Keratinocyte (primary cell): ENCODE results near the gene HOTAIR. TPM values are rescaled to one million over a fixed set of nuclear protein-coding genes. Genes with fewer than 3 reads are reported as not detected.

Experiments
- DNase-seq: peaks from one replicate; pipeline ENCODE4 v3.0.0-alpha.2; 2011; ENCODE audit warnings: low read depth, missing footprints, low spot score
- FAIRE-seq: peaks from 2 replicates; lab custom pipeline; 2011; peaks lifted over from hg19 to GRCh38; lab: Jason Lieb, UNC
- H2AFZ ChIP-seq: 2 replicates; pipeline ENCODE4 v1.6.0; 2012; ENCODE audit warnings: low read length, control low read depth, inconsistent platforms; ENCODE audit not compliant: control insufficient read depth
- H3K27ac ChIP-seq: 2 replicates; pipeline ENCODE4 v1.5.1; 2011; ENCODE audit warnings: low read length; ENCODE audit not compliant: control insufficient read depth, insufficient read depth
- H3K27me3 ChIP-seq: 3 replicates; pipeline ENCODE4 v1.6.0; 2011; ENCODE audit warnings: low read length; ENCODE audit not compliant: control insufficient read depth, insufficient read depth; ENCODE audit errors: extremely low read depth
- H3K36me3 ChIP-seq, 2 experiments: 2 replicates in 1 of 2; 3 replicates in 1 of 2; pipeline ENCODE4 v1.5.1; 2011; ENCODE audit warnings: low read length in 2 of 2, mild to moderate bottlenecking in 1 of 2; ENCODE audit not compliant: control insufficient read depth in 2 of 2, insufficient read depth in 2 of 2; ENCODE audit errors: extremely low read depth in 1 of 2
- H3K4me1 ChIP-seq: 3 replicates; pipeline ENCODE4 v1.5.1; 2011; ENCODE audit warnings: low read length; ENCODE audit not compliant: control insufficient read depth, insufficient read depth; ENCODE audit errors: extremely low read depth
- H3K4me2 ChIP-seq: 3 replicates; pipeline ENCODE4 v1.6.0; 2011; ENCODE audit warnings: low read depth, low read length; ENCODE audit not compliant: control insufficient read depth, insufficient read depth; ENCODE audit errors: extremely low read depth
- H3K4me3 ChIP-seq, 3 experiments: fragments of 200-600 bp in 1 of 3; sonication (generic) in 1 of 3; 2 replicates in 2 of 3; 3 replicates in 1 of 3; pipeline ENCODE4 v1.5.1; 2011 to 2016; ENCODE audit warnings: low read length in 3 of 3, mild to moderate bottlenecking in 3 of 3, control low read depth in 2 of 3, inconsistent platforms in 1 of 3, low read depth in 1 of 3, mixed read lengths in 1 of 3, mixed run types in 1 of 3, moderate library complexity in 1 of 3; ENCODE audit not compliant: control insufficient read depth in 2 of 3, insufficient read depth in 2 of 3; ENCODE audit errors: extremely low read depth in 1 of 3
- H3K79me2 ChIP-seq: 2 replicates; pipeline ENCODE4 v1.6.0; 2012; ENCODE audit warnings: low read length; ENCODE audit not compliant: control insufficient read depth, insufficient read depth
- H3K9ac ChIP-seq: 3 replicates; pipeline ENCODE4 v1.6.0; 2011; ENCODE audit warnings: low read length; ENCODE audit not compliant: control insufficient read depth, insufficient read depth; ENCODE audit errors: extremely low read depth
- H3K9me1 ChIP-seq: 3 replicates; pipeline ENCODE4 v1.6.0; 2011; ENCODE audit warnings: low read length; ENCODE audit not compliant: control insufficient read depth, insufficient read depth; ENCODE audit errors: extremely low read depth
- H3K9me3 ChIP-seq: 2 replicates; pipeline ENCODE4 v1.5.1; 2012; ENCODE audit warnings: low read depth, low read length; ENCODE audit not compliant: control insufficient read depth
- H4K20me1 ChIP-seq: 3 replicates; pipeline ENCODE4 v1.6.0; 2011; ENCODE audit warnings: low read length; ENCODE audit not compliant: control insufficient read depth, insufficient read depth; ENCODE audit errors: extremely low read depth
- CTCF ChIP-seq, 3 experiments: IDR thresholded peaks in 1 of 3; conservative IDR thresholded peaks in 1 of 3; optimal IDR thresholded peaks in 1 of 3; 2 replicates in 2 of 3; 3 replicates in 1 of 3; pipeline versions ENCODE3 to v1.5.1; 2011; ENCODE audit warnings: low read length in 3 of 3, mild to moderate bottlenecking in 3 of 3, moderate library complexity in 2 of 3, control low read depth in 1 of 3, inconsistent platforms in 1 of 3; ENCODE audit not compliant: insufficient read depth in 2 of 3; ENCODE audit errors: extremely low read depth in 1 of 3
- EZH2 ChIP-seq: IDR thresholded peaks from one replicate; pipeline ENCODE4 v1.6.1; 2012; ENCODE audit warnings: inconsistent platforms, mild to moderate bottlenecking, low read length, moderate library complexity
- dilution Hi-C: fragments of 300-500 bp; cut with MboI; formaldehyde crosslinking; loops from one replicate; pipeline ENCODE4 v1.7.0; 2020; ENCODE audit warnings: low sequenced_read_pairs; ENCODE audit not compliant: extremely low pct_ligation_motif_present
- polyA plus RNA-seq, 5 experiments: library from polyadenylated mRNA; depleted of rRNA in 3 of 5; stranded (reverse) in 3 of 5; stranded (forward) in 1 of 5; unstranded in 1 of 5; fragments of >200 nt; gene quantifications; 1 replicate in 1 of 5; 2 replicates in 3 of 5; 3 replicates in 1 of 5; pipeline versions ENCODE4 v1.2.1 to v1.2.3, GENCODE V29; 2011 to 2012; ENCODE audit warnings: missing spikeins in 2 of 5, low read depth in 1 of 5, low replicate concordance in 1 of 5

The HOTAIR gene
- polyA plus RNA-seq, 1 donor (not counting 4 experiments of a cell fraction or from before 2014, with no cell fraction given): 4.0 TPM

- dilution Hi-C loops: no loop called here
Observed at GRCh38 chr12:53959314-53959713, 15.4 kb downstream of the HOTAIR start.

GRCh38 chr12:53958128-53958527, 16.6 kb downstream of the HOTAIR start:
- Histone ChIP-seq H3K36me3 (no peaks in the 10 kb centered on the region), H3K9me3 (no peaks in the 10 kb centered on the region), H3K4me3 (no peak overlapping the region), H3K79me2 (no peaks in the 10 kb centered on the region), H3K9ac (no peak overlapping the region), H3K4me1 (peaks cover 26% of the 10 kb centered on the region), H3K4me2 (no peak overlapping the region), H3K9me1 (no peaks in the 10 kb centered on the region), H3K27me3 (peaks cover 69% of the 10 kb centered on the region), H2AFZ (no peak overlapping the region), H3K27ac (no peak overlapping the region), H4K20me1 (no peaks in the 10 kb centered on the region)
- dilution Hi-C loops: no loop called here
- TF ChIP-seq CTCF (optimal IDR thresholded peaks at IDR 0.05 in 1 of 3, IDR thresholded peaks at IDR 0.05 in 1 of 3, conservative IDR thresholded peaks at IDR 0.05 in 1 of 3; ENCODE audit: extremely low read depth in 1 of 3, insufficient read depth in 2 of 3, low read length in 3 of 3) (no peak), EZH2 (peak; percentile 37)
- DNase-seq (no peak), FAIRE-seq (no peak)

More at GRCh38 chr12:53959314-53959713, 15.4 kb downstream of the HOTAIR start:
- Histone ChIP-seq H3K4me3 (no peak overlapping the region), H2AFZ (no peak overlapping the region), H3K4me1 (peaks cover 21% of the 10 kb centered on the region), H3K79me2 (no peaks in the 10 kb centered on the region), H3K9me3 (no peaks in the 10 kb centered on the region), H3K27me3 (peaks cover 58% of the 10 kb centered on the region), H3K27ac (no peak overlapping the region), H3K36me3 (no peaks in the 10 kb centered on the region), H3K4me2 (no peak overlapping the region), H3K9me1 (no peaks in the 10 kb centered on the region), H4K20me1 (no peaks in the 10 kb centered on the region), H3K9ac (no peak overlapping the region)
- no peak for TF ChIP-seq EZH2
- no peak for TF ChIP-seq CTCF (optimal IDR thresholded peaks at IDR 0.05 in 1 of 3, IDR thresholded peaks at IDR 0.05 in 1 of 3, conservative IDR thresholded peaks at IDR 0.05 in 1 of 3; ENCODE audit: extremely low read depth in 1 of 3, insufficient read depth in 2 of 3, low read length in 3 of 3)
- no peak for DNase-seq
- FAIRE-seq: no peak
